HG03432 (cell line): ENCODE results near the gene WDR13.

ENCODE experiments used
- ATAC-seq: cut with Tn5 transposase; IDR thresholded peaks from one replicate; pipeline ENCODE4 v1.9.1; 2021; ENCODE audit warnings: mild to moderate bottlenecking, moderate library complexity; ENCODE audit not compliant: unreplicated experiment

Gene WDR13

DNA sequence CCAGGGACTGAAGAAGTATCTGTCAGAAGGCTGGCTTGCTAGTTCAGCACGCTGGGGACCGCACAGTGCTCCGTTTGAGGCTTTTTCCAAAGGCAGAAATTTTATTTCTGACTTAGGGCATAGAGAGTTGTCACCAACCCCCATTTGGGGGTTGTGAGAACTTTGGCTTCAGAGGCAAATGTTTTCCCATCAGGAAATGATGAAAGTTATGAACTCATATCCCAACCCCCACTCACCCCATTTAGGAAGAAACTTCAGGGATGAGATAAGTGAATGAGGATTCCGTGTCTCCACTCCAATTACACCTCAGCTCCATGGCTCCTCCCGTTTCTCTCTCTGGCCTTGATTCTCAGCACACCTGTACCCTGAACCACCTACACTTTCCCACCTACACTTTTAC, 4.3 kb upstream of the WDR13 start:
- ATAC-seq: no peak

DNA sequence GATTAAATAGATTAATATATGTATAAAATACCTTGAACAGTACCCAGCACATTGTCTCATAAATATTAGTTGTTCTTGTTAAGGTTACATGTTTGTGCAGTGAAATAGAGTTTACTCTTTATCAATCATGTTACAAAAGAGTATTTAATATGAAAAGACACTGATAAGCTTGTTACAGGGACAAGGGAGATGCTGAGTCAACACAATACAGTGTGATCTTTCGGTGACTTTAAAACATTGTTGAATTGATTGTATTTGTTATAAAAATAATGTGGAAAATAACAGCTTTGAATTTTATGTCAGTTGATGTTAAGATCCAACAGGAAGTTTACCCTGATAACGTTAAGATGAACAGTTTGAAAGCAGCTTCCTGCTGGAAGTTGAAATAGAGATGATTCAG, 1.4 kb upstream of the WDR13 start:
- ATAC-seq: no peak

DNA sequence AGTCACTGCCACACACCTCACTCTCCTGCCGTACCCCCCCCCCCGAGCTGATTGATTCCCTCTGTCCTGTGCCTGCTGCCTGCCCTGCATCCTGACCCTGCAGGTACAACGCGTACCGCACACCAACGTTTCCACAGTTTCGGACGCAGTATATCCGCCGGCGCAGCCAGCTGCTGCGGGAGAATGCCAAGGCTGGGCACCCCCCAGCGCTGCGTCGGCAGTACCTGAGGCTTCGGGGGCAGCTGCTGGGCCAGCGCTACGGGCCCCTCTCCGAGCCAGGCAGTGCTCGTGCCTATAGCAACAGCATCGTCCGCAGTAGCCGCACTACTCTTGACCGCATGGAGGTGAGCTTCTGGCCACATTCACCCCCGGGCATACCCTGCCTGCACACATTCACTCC, 1.3 kb downstream of the WDR13 start:
- ATAC-seq: no peak

DNA sequence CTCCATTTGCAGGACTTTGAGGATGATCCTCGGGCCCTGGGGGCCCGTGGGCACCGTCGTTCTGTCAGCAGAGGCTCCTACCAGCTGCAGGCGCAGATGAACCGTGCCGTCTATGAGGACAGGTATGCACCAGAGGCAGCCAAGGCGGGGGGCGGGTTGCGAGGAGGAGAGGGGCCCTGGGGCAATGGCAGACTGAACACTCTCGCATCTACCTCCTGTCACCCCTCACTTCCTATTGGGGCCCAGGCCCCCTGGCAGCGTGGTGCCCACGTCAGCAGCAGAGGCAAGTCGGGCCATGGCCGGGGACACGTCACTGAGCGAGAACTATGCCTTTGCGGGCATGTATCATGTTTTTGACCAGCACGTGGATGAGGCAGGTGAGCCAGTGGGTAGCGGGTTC, 2.0 kb downstream of the WDR13 start:
- no peak for ATAC-seq

DNA sequence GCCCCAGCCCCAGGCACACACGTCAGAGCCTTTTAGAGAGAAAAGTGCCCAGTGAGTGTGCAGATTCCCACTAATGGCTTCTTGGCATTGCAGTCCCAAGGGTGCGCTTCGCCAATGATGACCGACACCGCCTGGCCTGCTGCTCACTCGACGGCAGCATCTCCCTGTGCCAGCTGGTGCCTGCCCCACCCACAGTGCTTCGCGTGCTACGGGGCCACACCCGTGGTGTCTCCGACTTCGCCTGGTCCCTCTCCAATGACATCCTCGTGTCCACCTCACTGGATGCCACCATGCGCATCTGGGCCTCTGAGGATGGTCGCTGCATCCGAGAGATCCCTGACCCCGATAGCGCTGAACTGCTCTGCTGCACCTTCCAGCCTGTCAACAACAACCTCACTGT, 2.9 kb downstream of the WDR13 start:
- ATAC-seq: no peak

DNA sequence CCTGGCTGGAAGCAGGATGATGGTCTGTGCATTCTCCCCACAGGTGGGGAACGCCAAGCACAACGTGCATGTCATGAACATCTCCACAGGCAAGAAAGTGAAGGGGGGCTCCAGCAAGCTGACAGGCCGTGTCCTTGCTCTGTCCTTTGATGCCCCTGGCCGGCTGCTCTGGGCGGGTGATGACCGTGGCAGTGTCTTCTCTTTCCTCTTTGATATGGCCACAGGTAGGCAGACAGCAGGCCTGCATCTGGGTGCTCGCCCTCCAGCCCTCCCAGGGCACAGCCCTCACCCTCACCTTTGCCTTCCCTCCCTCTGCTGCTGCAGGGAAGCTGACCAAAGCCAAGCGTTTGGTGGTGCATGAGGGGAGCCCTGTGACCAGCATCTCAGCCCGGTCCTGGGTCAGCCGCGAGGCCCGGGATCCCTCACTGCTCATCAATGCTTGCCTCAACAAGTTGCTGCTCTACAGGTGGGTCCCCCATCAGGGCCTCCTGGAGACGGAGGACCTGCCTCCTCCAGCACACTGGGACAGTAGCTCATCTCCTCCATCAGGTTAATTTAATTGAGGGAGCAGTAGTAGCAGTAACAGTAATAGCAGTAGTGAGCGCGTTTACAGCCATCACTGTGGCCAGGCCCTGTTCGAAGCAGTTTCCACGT, 4.6 kb downstream of the WDR13 start:
- no peak for ATAC-seq

DNA sequence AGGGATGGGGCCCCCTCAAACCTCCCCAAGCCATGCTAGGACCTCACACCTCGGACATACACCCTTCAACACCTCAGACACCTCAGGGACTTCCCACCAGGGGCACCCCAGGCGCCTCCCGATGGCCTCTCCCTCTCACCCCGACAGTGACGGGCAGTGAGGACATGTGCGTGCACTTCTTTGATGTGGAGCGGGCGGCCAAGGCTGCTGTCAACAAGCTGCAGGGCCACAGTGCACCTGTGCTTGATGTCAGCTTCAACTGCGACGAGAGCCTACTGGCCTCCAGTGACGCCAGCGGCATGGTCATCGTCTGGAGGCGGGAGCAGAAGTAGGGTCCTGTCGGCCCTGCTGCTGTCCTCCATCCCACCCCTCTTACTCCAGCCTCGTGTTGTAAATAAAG, 7.4 kb downstream of the WDR13 start:
- ATAC-seq: no peak

DNA sequence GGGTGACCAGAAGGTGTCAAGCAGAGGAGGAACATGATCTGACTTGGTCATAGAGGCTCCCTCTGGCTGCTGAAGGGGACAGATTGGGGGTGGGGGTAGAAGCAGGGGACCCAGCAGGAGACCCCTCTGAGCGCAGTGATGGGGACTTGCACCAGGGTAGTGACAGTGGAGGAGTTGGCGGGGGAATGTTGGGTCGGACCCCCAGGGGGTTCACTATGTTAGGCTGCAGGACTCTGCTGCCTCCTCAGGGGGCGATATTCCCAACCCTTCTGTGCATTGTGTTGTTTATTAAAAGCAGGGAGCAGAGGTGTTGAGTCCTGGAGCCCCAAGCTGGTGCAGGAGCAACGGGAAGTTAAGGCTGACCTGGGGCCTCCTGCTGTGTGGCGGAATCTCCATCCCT, 8.8 kb downstream of the WDR13 start:
- ATAC-seq: no peak

DNA sequence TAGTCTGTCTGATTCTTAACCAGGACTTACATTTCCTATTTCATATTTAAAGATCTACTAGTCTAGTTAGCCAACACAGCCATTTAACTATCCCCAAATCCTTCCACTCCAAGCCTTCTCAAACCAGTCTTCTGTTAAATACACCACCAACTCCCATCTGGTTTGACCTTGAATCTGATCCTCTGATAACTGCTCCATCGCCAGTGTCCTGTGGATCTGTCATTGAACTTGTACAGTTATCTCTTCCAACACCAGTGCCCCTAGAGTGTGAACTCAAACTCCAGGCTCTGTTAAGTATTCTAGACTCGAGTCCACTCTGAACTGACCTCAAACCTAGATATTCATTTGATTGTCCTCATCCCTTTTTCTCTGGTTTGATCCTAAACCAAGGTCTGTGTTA, 14.4 kb downstream of the WDR13 start:
- ATAC-seq: no peak

DNA sequence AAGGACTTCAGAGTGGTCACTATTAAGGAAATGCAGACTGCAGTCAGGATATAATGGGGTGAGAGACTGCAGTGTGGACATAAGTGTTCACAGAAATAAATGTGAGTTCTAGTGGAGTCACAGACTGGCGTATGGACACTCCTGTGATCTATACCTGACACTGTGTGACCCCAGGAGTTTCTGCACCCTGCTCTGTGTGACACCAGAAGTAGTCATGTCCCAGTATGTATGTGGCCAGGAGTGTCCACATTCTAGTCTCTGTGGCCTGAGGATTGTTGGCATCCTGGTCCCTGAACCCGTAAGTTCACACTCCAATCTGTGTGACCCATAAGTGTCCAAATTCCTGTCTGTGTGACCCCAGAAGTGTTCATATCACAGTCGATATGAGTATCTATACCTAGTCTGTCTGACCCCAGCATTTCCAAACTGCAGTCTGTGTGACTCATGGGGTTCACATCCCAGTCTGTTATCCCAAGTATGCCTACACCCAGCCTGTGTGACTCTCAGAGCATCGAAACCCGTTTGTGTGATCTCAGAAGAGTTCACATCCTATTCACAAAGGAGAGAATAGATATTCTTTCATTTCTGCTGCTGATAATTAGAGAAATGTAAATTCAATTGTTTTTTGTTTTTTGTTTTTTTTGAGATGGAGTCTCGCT, 16.3 kb downstream of the WDR13 start:
- no peak for ATAC-seq

DNA sequence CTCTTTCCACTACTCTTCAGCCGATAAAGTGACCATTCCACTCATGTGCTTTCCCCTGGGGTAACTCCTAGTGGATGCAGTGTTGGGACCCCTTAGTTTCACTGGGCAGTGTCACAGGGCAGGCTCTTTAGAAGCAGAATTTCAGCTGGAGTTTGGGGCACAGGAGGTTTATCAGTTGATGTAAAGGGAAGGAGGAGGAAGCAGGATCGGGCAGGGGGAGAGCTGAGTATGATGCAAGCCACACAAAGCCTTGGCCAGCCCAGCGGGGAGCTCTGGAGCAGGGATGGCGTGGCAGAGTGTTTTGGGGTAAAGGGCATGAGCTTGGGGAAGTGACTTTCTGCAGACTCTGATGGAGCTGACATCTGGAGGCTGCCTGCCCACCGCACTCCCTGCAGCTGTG, 19.3 kb downstream of the WDR13 start:
- ATAC-seq: no peak

DNA sequence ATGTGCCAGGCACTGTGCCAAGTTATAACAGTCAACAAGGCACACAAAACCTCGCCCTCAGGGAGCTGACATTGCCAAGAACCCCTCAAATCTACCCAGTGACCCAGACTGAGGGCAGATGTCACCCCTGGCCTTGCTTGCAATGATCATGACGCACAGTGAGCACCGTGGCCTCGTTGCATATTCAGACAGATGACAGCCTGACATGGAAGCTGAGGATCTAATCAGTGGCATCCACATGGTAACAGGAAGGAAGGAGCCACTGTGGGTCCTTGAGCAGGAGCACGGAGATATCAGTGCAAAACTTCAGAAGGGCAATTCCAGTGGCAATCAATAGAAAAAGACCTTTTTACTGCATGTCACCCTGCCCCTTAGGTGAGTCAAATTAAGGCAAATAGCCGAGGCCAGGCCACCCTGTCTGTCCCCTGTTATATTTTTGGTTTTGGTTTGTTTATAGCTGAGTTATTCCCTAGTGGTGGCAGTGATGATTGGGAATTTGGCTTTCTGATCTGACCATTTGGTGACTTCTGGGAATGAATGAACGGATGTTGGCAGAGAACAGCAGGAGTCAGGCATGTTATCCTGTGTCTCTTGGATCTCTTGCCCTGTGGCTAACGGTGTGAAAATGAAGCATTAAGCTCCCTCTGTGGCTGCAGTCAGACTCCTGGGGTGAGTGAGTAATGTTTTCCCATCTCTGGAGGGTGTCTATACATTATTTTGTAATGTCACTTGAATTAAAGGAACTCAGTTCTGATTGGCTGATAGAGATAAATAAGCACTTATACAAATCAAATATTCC, 20.4 kb downstream of the WDR13 start:
- no peak for ATAC-seq

DNA sequence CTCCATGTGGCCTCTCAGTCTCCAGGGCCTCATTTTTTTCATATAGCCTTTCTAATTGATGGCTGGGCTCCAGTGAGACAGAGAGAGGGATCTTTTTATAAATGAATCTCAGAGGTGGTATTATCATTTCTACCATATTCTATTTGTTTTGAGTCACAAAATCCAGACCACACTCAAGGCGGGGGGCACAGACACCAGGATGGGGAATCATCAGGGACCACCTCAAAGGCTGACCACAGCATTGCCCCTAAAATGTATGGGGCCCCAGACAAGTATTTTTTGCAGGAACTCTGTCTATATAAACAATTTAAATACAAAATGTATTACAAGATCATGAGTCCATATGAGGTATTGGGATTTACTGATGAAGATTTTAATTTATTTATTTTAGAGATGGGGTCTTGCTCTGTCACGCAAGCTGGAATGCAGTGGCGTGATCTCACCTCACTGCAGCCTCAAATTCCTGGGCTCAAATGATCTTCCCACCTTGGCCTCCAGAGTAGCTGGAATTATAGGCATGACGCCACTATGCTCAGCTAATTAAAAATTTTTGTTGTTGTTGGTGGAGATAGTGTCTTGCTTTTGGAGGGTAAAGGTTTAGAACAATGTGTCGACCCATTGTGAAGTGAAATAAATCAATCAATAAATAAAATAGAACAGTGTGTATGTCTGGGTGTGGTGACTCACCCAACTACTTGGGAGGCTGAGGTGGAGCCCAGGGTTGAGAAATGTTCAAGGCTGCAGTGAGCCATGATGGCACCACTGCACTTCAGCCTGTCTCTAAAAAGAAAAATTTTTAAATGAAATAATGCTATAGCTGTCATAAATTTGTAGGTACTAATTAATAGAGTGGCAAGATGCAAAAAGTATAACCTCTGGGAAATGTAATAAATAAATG, 29.4 kb downstream of the WDR13 start:
- no peak for ATAC-seq

DNA sequence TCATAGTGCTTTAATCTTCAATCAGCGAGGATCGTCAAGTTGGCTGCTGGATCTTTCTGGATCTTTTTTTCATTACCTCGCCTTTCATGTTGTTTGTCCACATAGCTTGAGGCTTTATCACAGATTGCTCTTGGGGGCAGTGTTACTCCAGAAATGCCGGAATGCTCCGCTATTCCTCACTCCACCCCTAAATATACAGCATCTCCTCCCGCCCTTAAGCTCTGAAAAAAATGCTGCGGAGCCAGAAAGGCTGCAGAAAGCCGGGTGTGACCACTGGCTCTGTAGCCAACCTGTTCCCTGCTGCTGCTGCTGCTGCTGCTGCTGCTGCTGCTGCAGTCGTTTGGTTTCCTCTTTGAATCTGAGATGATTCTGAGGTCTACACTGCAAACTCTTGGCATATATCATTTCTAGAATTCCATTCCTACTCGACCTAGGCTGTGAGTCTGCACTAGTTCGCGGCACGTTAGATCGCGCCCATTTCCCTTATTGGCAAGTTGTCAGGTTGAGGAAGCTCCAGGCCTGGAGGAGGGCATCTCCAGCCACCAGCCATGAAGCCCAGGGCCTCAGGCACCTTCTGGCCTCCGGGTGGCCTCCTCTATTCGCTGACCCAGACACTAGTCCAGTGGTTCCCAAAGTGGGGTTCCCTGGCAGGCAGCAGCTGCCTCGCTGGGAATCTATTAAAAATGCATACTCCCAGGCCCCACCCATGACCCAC, 34.2 kb downstream of the WDR13 start:
- peak; percentile 91 for ATAC-seq

DNA sequence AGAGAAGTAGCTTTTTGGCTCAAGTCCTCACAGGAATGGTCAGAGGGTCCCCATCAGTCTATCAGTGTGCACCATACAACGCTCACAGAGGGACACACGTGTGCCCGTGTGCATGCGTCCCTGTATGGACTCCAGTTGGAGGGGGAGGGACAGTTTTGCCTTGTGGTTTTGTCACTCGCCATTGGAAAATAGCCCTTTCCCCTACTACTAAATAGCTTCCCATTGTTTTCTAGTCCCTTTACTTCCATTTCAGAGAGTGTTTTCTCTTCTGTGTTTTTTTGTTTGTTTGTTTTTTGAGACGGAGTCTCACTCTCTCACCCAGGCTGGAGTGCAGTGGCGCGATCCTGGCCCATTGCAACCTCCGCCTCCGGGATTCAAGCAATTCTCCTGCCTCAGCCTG, 34.9 kb downstream of the WDR13 start:
- ATAC-seq: no peak

DNA sequence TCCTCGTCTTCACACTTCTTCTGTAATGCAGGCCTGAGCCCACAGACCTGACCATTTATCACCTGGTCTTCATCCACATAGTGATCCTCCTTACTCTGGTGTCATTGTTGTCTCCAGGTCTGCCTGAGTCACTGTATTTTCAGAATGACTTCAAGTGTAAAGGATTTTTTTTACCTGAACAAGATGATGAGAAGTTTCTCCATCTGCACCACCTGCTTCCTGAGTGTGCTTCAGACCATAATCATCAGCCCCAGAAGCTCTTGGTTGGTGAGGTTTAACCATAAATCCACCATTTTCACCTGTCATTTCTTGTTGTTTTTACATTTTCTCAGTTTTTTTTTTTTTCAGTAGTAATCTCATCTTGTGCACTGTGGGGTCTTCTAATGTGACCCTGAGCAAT, 39.0 kb downstream of the WDR13 start:
- no peak for ATAC-seq

DNA sequence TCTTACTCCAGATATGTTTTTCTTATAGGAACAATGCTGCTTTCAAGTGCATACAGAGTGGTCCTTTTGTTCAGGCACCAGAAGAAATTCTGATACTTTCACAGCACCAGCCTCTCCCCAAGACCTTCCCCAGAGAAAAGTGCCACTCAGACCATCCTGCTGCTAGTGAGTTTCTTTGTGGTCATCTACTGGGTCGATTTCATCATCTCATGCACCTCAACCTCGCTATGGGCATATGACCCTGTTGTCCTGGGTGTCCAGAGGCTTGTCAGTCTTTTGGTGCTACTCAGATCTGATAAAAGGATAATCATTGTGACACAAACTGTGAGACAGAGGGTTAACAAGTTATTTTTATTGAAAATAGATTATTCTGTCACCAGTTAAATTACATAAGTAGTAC, 39.5 kb downstream of the WDR13 start:
- no peak for ATAC-seq

DNA sequence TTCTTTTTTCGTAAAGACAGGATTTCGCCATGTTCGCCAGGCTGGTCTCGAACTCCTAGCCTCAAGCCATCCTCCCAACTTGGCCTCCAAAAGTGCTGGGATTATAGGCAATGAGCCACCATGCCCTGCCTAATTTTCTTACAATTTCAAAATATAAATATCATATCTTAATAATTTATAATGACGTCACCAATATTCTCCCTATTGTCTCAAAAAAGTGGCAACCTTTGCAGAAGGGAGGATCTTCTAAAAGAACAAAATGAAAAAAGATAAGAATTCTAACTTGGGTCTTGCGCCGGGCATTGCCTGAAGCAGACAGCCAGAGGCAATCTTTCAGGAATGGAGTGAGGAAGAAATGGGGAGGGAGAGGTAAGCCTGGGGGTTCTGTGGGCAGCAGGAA, 48.4 kb downstream of the WDR13 start:
- no peak for ATAC-seq

DNA sequence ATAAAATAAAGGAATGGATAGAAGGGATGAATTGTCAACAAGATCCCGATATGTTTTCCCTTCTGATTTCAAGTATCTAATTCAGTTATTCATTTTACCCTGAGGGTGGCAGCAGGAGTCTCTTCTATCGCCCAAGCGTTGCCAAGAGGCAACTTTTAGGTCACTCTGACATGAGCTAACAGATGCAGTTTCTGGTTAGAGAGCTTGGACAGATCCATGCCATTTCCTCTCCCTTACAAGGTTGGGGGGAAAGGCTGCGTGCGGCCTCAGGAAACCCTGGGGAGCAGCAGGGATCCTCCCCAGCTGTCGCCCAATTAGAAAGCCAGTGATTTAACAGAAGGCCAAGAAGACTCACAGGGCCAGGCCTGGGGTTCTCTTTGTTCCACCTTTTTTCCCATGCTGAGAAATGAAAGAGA, 51.1 kb downstream of the WDR13 start:
- ATAC-seq: no peak

DNA sequence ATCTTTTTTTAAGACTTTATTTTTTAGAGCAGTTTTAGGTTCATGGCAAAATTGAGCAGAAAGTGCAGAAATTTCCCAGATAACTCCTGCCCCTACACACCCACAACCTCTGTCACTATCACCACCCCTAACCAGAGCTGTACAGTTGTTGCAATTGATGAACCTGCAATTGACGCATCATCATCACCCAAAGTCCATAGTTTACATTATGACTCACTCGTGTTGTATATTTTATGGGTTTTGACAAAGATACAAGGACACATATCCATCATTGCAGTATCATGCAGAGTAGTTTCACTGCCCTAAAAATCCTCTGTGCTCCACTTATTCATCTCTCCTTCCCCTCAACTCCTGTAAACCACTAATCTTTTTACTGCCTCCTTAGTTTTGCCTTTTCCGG, 51.8 kb downstream of the WDR13 start:
- no peak for ATAC-seq
